Keratinocyte (primary cell): ENCODE measurements around the gene BCAS1. TPM values are rescaled to one million over a fixed set of nuclear protein-coding genes. Genes with fewer than 3 reads are reported as not detected.

Experiments used
- DNase-seq: peaks from one replicate; pipeline ENCODE4 v3.0.0-alpha.2; 2011; ENCODE audit warnings: low read depth, missing footprints, low spot score
- FAIRE-seq: peaks from 2 replicates; lab custom pipeline; 2011; peaks lifted over from hg19 to GRCh38; lab: Jason Lieb, UNC
- H2AFZ ChIP-seq: 2 replicates; pipeline ENCODE4 v1.6.0; 2012; ENCODE audit warnings: low read length, control low read depth, inconsistent platforms; ENCODE audit not compliant: control insufficient read depth
- H3K27ac ChIP-seq: 2 replicates; pipeline ENCODE4 v1.5.1; 2011; ENCODE audit warnings: low read length; ENCODE audit not compliant: control insufficient read depth, insufficient read depth
- H3K27me3 ChIP-seq: 3 replicates; pipeline ENCODE4 v1.6.0; 2011; ENCODE audit warnings: low read length; ENCODE audit not compliant: control insufficient read depth, insufficient read depth; ENCODE audit errors: extremely low read depth
- H3K36me3 ChIP-seq, 2 experiments: 2 replicates in 1 of 2; 3 replicates in 1 of 2; pipeline ENCODE4 v1.5.1; 2011; ENCODE audit warnings: low read length in 2 of 2, mild to moderate bottlenecking in 1 of 2; ENCODE audit not compliant: control insufficient read depth in 2 of 2, insufficient read depth in 2 of 2; ENCODE audit errors: extremely low read depth in 1 of 2
- H3K4me1 ChIP-seq: 3 replicates; pipeline ENCODE4 v1.5.1; 2011; ENCODE audit warnings: low read length; ENCODE audit not compliant: control insufficient read depth, insufficient read depth; ENCODE audit errors: extremely low read depth
- H3K4me2 ChIP-seq: 3 replicates; pipeline ENCODE4 v1.6.0; 2011; ENCODE audit warnings: low read depth, low read length; ENCODE audit not compliant: control insufficient read depth, insufficient read depth; ENCODE audit errors: extremely low read depth
- H3K4me3 ChIP-seq, 3 experiments: fragments of 200-600 bp in 1 of 3; sonication (generic) in 1 of 3; 2 replicates in 2 of 3; 3 replicates in 1 of 3; pipeline ENCODE4 v1.5.1; 2011 to 2016; ENCODE audit warnings: low read length in 3 of 3, mild to moderate bottlenecking in 3 of 3, control low read depth in 2 of 3, inconsistent platforms in 1 of 3, low read depth in 1 of 3, mixed read lengths in 1 of 3, mixed run types in 1 of 3, moderate library complexity in 1 of 3; ENCODE audit not compliant: control insufficient read depth in 2 of 3, insufficient read depth in 2 of 3; ENCODE audit errors: extremely low read depth in 1 of 3
- H3K79me2 ChIP-seq: 2 replicates; pipeline ENCODE4 v1.6.0; 2012; ENCODE audit warnings: low read length; ENCODE audit not compliant: control insufficient read depth, insufficient read depth
- H3K9ac ChIP-seq: 3 replicates; pipeline ENCODE4 v1.6.0; 2011; ENCODE audit warnings: low read length; ENCODE audit not compliant: control insufficient read depth, insufficient read depth; ENCODE audit errors: extremely low read depth
- H3K9me1 ChIP-seq: 3 replicates; pipeline ENCODE4 v1.6.0; 2011; ENCODE audit warnings: low read length; ENCODE audit not compliant: control insufficient read depth, insufficient read depth; ENCODE audit errors: extremely low read depth
- H3K9me3 ChIP-seq: 2 replicates; pipeline ENCODE4 v1.5.1; 2012; ENCODE audit warnings: low read depth, low read length; ENCODE audit not compliant: control insufficient read depth
- H4K20me1 ChIP-seq: 3 replicates; pipeline ENCODE4 v1.6.0; 2011; ENCODE audit warnings: low read length; ENCODE audit not compliant: control insufficient read depth, insufficient read depth; ENCODE audit errors: extremely low read depth
- CTCF ChIP-seq, 3 experiments: IDR thresholded peaks in 1 of 3; conservative IDR thresholded peaks in 1 of 3; optimal IDR thresholded peaks in 1 of 3; 2 replicates in 2 of 3; 3 replicates in 1 of 3; pipeline versions ENCODE3 to v1.5.1; 2011; ENCODE audit warnings: low read length in 3 of 3, mild to moderate bottlenecking in 3 of 3, moderate library complexity in 2 of 3, control low read depth in 1 of 3, inconsistent platforms in 1 of 3; ENCODE audit not compliant: insufficient read depth in 2 of 3; ENCODE audit errors: extremely low read depth in 1 of 3
- EZH2 ChIP-seq: IDR thresholded peaks from one replicate; pipeline ENCODE4 v1.6.1; 2012; ENCODE audit warnings: inconsistent platforms, mild to moderate bottlenecking, low read length, moderate library complexity
- dilution Hi-C: fragments of 300-500 bp; cut with MboI; formaldehyde crosslinking; loops from one replicate; pipeline ENCODE4 v1.7.0; 2020; ENCODE audit warnings: low sequenced_read_pairs; ENCODE audit not compliant: extremely low pct_ligation_motif_present
- polyA plus RNA-seq, 5 experiments: library from polyadenylated mRNA; depleted of rRNA in 3 of 5; stranded (reverse) in 3 of 5; stranded (forward) in 1 of 5; unstranded in 1 of 5; fragments of >200 nt; gene quantifications; 1 replicate in 1 of 5; 2 replicates in 3 of 5; 3 replicates in 1 of 5; pipeline versions ENCODE4 v1.2.1 to v1.2.3, GENCODE V29; 2011 to 2012; ENCODE audit warnings: missing spikeins in 2 of 5, low read depth in 1 of 5, low replicate concordance in 1 of 5

Gene BCAS1
- polyA plus RNA-seq, 1 donor (not counting 4 experiments of a cell fraction or from before 2014, with no cell fraction given) = not detected

- Histone ChIP-seq H3K27ac (no peak overlapping the region), H3K9ac (no peak overlapping the region), H4K20me1 (no peaks in the 10 kb centered on the region), H3K27me3 (no peaks in the 10 kb centered on the region), H3K9me1 (no peaks in the 10 kb centered on the region), H3K9me3 (no peaks in the 10 kb centered on the region), H3K4me3 (no peak overlapping the region), H3K4me2 (no peak overlapping the region), H3K4me1 (peaks cover 3% of the 10 kb centered on the region), H3K79me2 (no peaks in the 10 kb centered on the region), H3K36me3 (no peaks in the 10 kb centered on the region), H2AFZ (no peak overlapping the region)
- TF ChIP-seq EZH2 = no peak
- FAIRE-seq = no peak
- DNase-seq = no peak
- dilution Hi-C loops = no loop called here
Measured at GRCh38 chr20:54099894-54100293, 29.5 kb upstream of the BCAS1 start.

GRCh38 chr20:54098047-54098446, 27.7 kb upstream of the BCAS1 start:
- FAIRE-seq (no peak), DNase-seq (no peak)
- Histone ChIP-seq H3K36me3 (no peaks in the 10 kb centered on the region), H3K9me1 (no peaks in the 10 kb centered on the region), H3K27ac (no peak overlapping the region), H3K27me3 (no peaks in the 10 kb centered on the region), H4K20me1 (no peaks in the 10 kb centered on the region), H3K4me1 (no peaks in the 10 kb centered on the region), H3K79me2 (no peaks in the 10 kb centered on the region), H2AFZ (no peak overlapping the region), H3K9me3 (no peaks in the 10 kb centered on the region), H3K4me2 (no peak overlapping the region), H3K4me3 (no peak overlapping the region), H3K9ac (no peak overlapping the region)
- dilution Hi-C loops = no loop called here
- TF ChIP-seq CTCF (optimal IDR thresholded peaks at IDR 0.05 in 1 of 3, IDR thresholded peaks at IDR 0.05 in 1 of 3, conservative IDR thresholded peaks at IDR 0.05 in 1 of 3; ENCODE audit: extremely low read depth in 1 of 3, insufficient read depth in 2 of 3, low read length in 3 of 3) = no peak

DNA sequence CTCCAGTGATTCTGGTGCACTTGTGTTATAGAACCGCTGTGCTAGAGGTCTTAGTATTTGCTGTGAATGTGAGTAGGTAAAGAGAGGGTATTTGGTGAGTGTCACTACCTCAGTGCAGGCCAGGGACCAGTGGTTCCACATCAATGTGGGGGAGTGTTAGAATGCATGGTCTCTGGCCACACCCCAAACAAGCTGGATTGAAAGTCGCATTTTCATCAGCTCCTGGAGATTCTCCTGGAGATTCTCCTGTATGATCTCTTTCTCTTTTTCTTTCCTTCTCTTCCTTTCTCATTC, 26.8 kb upstream of the BCAS1 start:
- DNase-seq (no peak), FAIRE-seq (no peak)
- H3K27ac ChIP-seq = no peak overlapping the region
- no peaks in the 10 kb centered on the region for H3K9me1 ChIP-seq
- dilution Hi-C loops = no loop called here
- no peaks in the 10 kb centered on the region for H3K36me3 ChIP-seq
- no peak overlapping the region for H3K4me2 ChIP-seq
- H3K27me3 ChIP-seq = no peaks in the 10 kb centered on the region
- no peaks in the 10 kb centered on the region for H3K9me3 ChIP-seq
- H4K20me1 ChIP-seq = no peaks in the 10 kb centered on the region
- TF ChIP-seq EZH2 (no peak), CTCF (optimal IDR thresholded peaks at IDR 0.05 in 1 of 3, IDR thresholded peaks at IDR 0.05 in 1 of 3, conservative IDR thresholded peaks at IDR 0.05 in 1 of 3; ENCODE audit: extremely low read depth in 1 of 3, insufficient read depth in 2 of 3, low read length in 3 of 3) (no peak)
- no peak overlapping the region for H2AFZ ChIP-seq
- H3K4me1 ChIP-seq = no peaks in the 10 kb centered on the region
- no peaks in the 10 kb centered on the region for H3K79me2 ChIP-seq
- H3K4me3 ChIP-seq = no peak overlapping the region
- no peak overlapping the region for H3K9ac ChIP-seq
